Esophagus (tissue), 2 donors: ENCODE data around the gene LSR. TPM values are rescaled to one million over a fixed set of nuclear protein-coding genes. Genes with fewer than 3 reads are reported as not detected.

Experiments
- H3K27ac ChIP-seq, 2 donors: one replicate each; pipeline ENCODE4 v1.5.1; 2013; ENCODE audit warnings: low read depth in 2 of 2, mild to moderate bottlenecking in 2 of 2, inconsistent platforms in 1 of 2, low read length in 1 of 2, moderate library complexity in 1 of 2
- H3K27me3 ChIP-seq, 2 donors: one replicate each; pipeline ENCODE4 v1.6.1; 2013; ENCODE audit warnings: low read length in 2 of 2, control low read depth in 1 of 2, mild to moderate bottlenecking in 1 of 2; ENCODE audit not compliant: insufficient read depth in 2 of 2, control insufficient read depth in 1 of 2
- H3K36me3 ChIP-seq, 2 donors: one replicate each; pipeline ENCODE4 v1.6.1; 2013; ENCODE audit warnings: low read length in 1 of 2; ENCODE audit not compliant: control insufficient read depth in 2 of 2, insufficient read depth in 2 of 2
- H3K4me1 ChIP-seq, 2 donors: one replicate each; pipeline ENCODE4 v1.6.1; 2013; ENCODE audit warnings: low read length in 1 of 2; ENCODE audit not compliant: control insufficient read depth in 2 of 2, insufficient read depth in 2 of 2
- H3K4me3 ChIP-seq, 2 donors: one replicate each; pipeline ENCODE4 v1.5.1; 2013; ENCODE audit warnings: low read length in 2 of 2, mild to moderate bottlenecking in 2 of 2, low read depth in 1 of 2, moderate library complexity in 1 of 2
- H3K9me3 ChIP-seq, 2 donors: one replicate each; pipeline ENCODE4 v1.6.1; 2013; ENCODE audit warnings: mild to moderate bottlenecking in 2 of 2, low read depth in 1 of 2, low read length in 1 of 2, moderate library complexity in 1 of 2; ENCODE audit not compliant: control insufficient read depth in 2 of 2, insufficient read depth in 1 of 2
- WGBS, 2 donors: extraction: QIAGEN DNeasy Blood & Tissue Kit; methylation state at CpG; one replicate each; pipeline ENCODE4 v1.1.7; 2013; 5-methylcytosine and 5-hydroxymethylcytosine counted together
- polyA plus RNA-seq, 2 donors: library from polyadenylated mRNA; stranded (reverse); fragments of 200-250 nt; gene quantifications; one replicate each; pipeline ENCODE4 v1.2.3, GENCODE V29; 2013
- donor health status: healthy with polysubstance abuse.
- donor health status: Bipolar disorder and iron deficiency.

LSR gene
- polyA plus RNA-seq, 2 donors, result 39.0 to 63.5 TPM

- H3K9me3 ChIP-seq, result no peaks in the 10 kb centered on the region
- peak overlapping the region; percentile 96 to 98 for H3K27ac ChIP-seq
- H3K27me3 ChIP-seq, result no peaks in the 10 kb centered on the region
- H3K36me3 ChIP-seq, result peaks cover 4 to 28% of the 10 kb centered on the region in 2 donors
- H3K4me3 ChIP-seq, result peak overlapping the region; percentile 76 to 95
- 0 to 1% methylated on average over 40 of the region's 40 CpGs for WGBS, 2 donors
- peaks cover 0 to 12% of the 10 kb centered on the region in 2 donors for H3K4me1 ChIP-seq
These were observed 18.6 kb downstream of the LSR start for GRCh38 chr19:35267353-35267817.

DNA sequence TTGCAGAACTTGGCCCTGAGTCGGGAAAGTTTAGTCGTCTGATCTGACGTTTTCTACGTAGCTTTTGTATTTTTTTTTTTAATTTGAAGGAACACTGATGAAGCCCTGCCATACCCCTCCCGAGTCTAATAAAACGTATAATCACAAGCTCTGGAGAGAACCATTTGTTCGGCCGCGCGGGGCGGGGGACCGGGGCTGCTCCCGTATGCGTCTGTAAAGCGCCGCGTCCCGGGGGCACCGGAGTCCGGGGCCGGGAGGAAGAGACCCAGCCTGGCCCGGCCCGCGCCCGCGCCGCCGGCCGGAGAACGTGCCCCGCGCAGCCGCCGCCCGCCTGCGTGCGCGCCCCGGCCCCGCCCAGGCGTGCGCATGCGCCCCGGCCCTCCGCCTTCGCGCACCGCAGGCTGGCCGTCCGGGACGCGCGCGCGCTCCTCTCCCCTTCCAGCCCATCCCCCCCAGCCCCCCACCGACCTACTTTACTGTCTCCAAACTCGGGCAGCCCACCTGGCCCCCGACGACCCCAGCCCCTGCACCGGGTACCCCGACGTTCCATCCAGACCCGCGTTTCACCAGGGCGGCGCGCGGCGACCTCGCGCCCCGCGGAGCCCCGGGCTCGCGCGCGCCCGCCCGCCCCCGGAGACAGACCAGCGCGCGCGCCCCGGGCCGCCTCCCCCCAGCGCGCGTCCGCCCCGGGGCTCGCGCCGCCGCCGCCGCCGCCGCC is 19.2 kb downstream of the LSR start:
- no peaks in the 10 kb centered on the region for H3K9me3 ChIP-seq
- H3K4me1 ChIP-seq, result peaks cover 0 to 12% of the 10 kb centered on the region in 2 donors
- peak overlapping the region; percentile 96 to 98 for H3K27ac ChIP-seq
- 1% methylated on average over 48 to 100 of the region's 100 CpGs for WGBS, 2 donors
- peak overlapping the region; percentile 76 to 95 for H3K4me3 ChIP-seq
- no peaks in the 10 kb centered on the region for H3K27me3 ChIP-seq
- peaks cover 4 to 26% of the 10 kb centered on the region in 2 donors for H3K36me3 ChIP-seq

DNA sequence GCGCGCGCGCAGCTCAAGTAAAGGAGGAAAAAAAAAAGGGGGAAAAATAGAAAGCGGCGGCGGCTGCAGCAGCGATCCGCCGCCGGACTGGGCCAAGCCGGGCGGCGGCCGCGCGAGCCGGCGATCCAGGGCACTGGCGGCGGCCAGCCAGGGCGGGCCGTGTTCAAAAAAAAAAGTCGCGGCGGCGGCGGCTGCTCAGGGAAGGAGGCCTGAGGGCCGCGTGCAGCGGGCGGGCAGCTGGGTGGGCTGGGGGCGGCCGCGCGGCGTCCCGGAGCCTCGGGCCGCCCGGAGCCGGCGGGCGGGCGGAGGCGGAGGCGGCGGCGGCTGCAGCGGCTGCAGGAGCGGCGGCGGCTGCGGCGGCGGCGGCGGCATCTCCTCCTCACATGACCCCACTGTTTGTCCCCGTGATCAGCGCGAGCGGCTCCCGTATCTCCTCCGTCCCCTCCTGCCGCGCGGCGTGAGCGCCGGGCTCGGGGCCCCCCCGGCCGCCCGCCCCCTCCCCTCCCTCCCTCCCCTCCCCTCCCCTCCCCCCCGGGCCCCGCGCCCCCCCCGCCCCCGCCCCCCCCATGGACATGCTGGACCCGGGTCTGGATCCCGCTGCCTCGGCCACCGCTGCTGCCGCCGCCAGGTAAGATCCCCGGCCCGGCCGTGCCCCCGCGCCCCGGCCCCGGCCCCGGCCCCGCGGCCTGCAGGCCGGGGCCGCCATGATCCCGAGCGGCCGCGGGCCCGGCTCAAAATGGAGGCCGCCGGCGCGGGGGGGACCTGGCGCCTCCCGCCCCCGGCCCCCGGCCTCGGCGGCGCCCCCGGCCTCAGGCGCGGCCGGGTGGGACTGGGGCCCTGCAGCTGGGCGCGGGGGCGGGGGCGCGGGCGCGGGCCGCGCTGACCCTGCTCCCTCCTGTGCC is 20.0 kb downstream of the LSR start, which contains the start of gene USF2:
USF2 (plus strand) TSS at position 427 of the 902 bp plus-strand sequence; CDS start at position 567, 140 bp downstream.
- Histone ChIP-seq H3K27ac (peak within 1 kb of the TSS; percentile 96 to 98), H3K36me3 (peaks cover 5 to 29% of the 10 kb centered on the region in 2 donors), H3K4me1 (peaks cover 0 to 12% of the 10 kb centered on the region in 2 donors), H3K9me3 (no peaks in the 10 kb centered on the region), H3K4me3 (peak within 1 kb of the TSS; percentile 76 to 95), H3K27me3 (no peaks in the 10 kb centered on the region)
- WGBS, 2 donors, result 0 to 1% methylated on average over 30 to 117 of the region's 126 CpGs

- Histone ChIP-seq H3K9me3 (no peaks in the 10 kb centered on the region), H3K27me3 (no peaks in the 10 kb centered on the region), H3K4me1 (peaks cover 0 to 11% of the 10 kb centered on the region in 2 donors), H3K36me3 (peaks cover 10 to 29% of the 10 kb centered on the region in 2 donors), H3K27ac (peak overlapping the region; percentile 95 to 96), H3K4me3 (peak overlapping the region; percentile 64 to 95)
- 1 to 4% methylated on average over 30 to 66 of the region's 66 CpGs for WGBS, 2 donors
These were observed 20.8 kb downstream of the LSR start for GRCh38 chr19:35269438-35270117.

GRCh38 chr19:35270381-35270811 is 21.6 kb downstream of the LSR start:
- no peaks in the 10 kb centered on the region for H3K27me3 ChIP-seq
- H3K27ac ChIP-seq, result no peak overlapping the region
- 88 to 89% methylated on average over 16 of the region's 16 CpGs for WGBS, 2 donors
- no peaks in the 10 kb centered on the region for H3K9me3 ChIP-seq
- peaks cover 0 to 9% of the 10 kb centered on the region in 2 donors for H3K4me1 ChIP-seq
- peaks cover 10 to 29% of the 10 kb centered on the region in 2 donors for H3K36me3 ChIP-seq
- no peak overlapping the region for H3K4me3 ChIP-seq

DNA sequence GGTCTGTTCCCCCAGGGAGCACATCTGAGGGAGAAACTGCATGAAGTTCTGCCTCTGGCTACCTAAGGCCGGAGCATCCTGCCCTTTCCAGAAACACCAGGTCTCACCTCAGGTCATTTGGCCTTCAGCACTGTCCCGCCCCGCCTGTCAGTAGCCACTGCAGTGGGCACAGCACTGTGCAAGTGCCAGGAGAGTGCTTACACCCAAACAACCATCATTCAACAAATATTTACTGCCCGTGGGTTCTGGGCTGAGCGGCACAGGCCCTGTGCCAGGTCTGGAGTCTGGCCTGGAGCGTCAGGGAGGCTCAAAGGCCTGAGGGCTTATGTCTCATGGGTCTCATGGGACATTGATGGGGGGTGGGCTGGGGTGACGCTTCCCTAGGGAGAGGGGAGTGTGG is 22.7 kb downstream of the LSR start:
- Histone ChIP-seq H3K4me3 (no peak overlapping the region), H3K36me3 (peaks cover 10 to 30% of the 10 kb centered on the region in 2 donors), H3K4me1 (peaks cover 0 to 2% of the 10 kb centered on the region in 2 donors), H3K27me3 (no peaks in the 10 kb centered on the region), H3K9me3 (no peaks in the 10 kb centered on the region), H3K27ac (no peak overlapping the region)
- 86 to 87% methylated on average over 7 of the region's 7 CpGs for WGBS, 2 donors

DNA sequence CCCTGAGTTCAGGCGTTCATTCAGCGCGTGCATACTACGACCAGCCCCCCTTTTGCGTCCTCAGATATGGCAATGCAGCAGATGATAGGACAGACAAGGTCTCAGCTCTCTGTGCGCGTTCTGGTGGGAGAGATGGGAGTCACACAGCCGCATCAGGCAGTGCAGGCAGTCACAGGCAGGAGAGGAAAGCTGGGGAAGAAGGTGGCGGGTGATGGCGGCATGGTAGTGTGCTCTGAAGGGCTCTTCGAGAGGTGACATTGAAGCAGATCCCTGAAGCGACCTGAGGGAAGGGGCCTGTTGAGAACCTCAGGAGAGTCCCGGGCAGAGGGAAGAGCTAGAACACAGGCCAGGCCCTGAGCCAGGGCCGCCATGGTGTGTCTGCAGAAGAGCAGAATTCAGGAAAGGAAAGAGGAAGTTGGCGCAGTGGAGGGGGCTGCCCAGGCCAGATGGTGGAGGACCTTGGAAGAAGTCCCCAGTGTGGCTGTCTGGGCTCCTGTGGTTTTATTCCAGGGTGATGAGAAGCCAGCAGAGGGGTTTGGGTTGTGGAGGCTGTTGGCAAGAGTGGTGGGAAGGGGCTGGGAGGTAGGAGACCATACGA is 23.4 kb downstream of the LSR start:
- Histone ChIP-seq H3K27ac (no peak overlapping the region), H3K4me3 (no peak overlapping the region), H3K36me3 (peaks cover 10 to 35% of the 10 kb centered on the region in 2 donors), H3K27me3 (no peaks in the 10 kb centered on the region), H3K4me1 (no peaks in the 10 kb centered on the region), H3K9me3 (no peaks in the 10 kb centered on the region)
- 88 to 90% methylated on average over 16 of the region's 16 CpGs for WGBS, 2 donors

DNA sequence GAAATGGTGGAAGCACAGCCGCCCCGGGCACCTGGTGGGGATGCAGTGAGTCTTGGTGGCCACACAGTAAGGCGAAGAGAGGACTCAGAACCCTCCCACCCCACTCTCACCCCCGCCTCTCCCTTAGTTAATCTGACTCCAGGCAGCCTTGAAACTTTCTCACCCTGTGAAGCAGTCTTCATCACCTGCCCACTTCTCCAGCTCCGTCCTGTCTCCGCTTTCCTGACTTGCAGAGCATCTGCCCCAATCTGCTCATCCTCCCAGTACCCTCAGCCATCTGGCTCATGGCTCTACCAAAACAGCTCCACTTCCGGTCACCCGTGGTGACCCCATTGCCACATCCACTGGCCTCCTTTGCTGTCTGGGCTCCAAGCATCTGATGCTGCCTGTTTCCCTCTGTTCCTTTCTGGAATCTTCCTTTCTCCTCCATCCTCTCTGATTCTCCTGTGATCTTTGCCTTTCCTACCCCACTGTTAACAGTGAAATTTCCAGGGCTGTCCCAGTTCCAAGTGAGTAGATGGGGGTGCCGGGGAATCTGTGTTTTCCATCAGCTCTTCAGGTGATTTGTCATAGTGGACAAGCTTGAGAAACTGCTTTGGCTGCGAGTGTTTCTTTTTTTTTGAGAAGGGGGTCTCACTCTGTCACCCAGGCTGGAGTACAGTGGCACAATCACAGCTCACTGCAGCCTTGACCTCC is 24.3 kb downstream of the LSR start:
- peaks cover 10 to 38% of the 10 kb centered on the region in 2 donors for H3K36me3 ChIP-seq
- 83 to 87% methylated on average over 10 of the region's 10 CpGs for WGBS, 2 donors

More for the DNA sequence above, 24.3 kb downstream of the LSR start:
- H3K9me3 ChIP-seq, result no peaks in the 10 kb centered on the region
- no peak overlapping the region for H3K4me3 ChIP-seq
- H3K27ac ChIP-seq, result no peak overlapping the region
- H3K4me1 ChIP-seq, result no peaks in the 10 kb centered on the region
- H3K27me3 ChIP-seq, result no peaks in the 10 kb centered on the region
